ENCODE results near the gene PTCD2. TPM values are rescaled to one million over a fixed set of nuclear protein-coding genes. Genes with fewer than 3 reads are reported as not detected.
"Not testable (repeated sequence)": the region's sequence is repeated elsewhere in the genome, so short reads cannot be mapped to it uniquely, and the experiment has no call there.

Gene PTCD2
- total RNA-seq, 1 experiment from 2014 or later, result 15.6 TPM

- DNase-seq (ENCODE audit: low read depth), result no peak
These were observed 24.6 kb upstream of the PTCD2 start for GRCh38 chr5:72295539-72295938.

GRCh38 chr5:72296256-72296655, 23.9 kb upstream of the PTCD2 start:
- DNase-seq (ENCODE audit: low read depth), result no peak

- DNase-seq (ENCODE audit: low read depth), result not testable (repeated sequence)
These were observed 22.0 kb upstream of the PTCD2 start for GRCh38 chr5:72298136-72298535.

GRCh38 chr5:72298711-72299110, 21.5 kb upstream of the PTCD2 start:
- DNase-seq (ENCODE audit: low read depth), result no peak

GRCh38 chr5:72300590-72301339, 19.4 kb upstream of the PTCD2 start:
- no peak for DNase-seq (ENCODE audit: low read depth)

- no peak for DNase-seq (ENCODE audit: low read depth)
These were observed 18.6 kb upstream of the PTCD2 start for GRCh38 chr5:72301557-72301956.

GRCh38 chr5:72302171-72302570, 18.0 kb upstream of the PTCD2 start:
- DNase-seq (ENCODE audit: low read depth), result no peak

GRCh38 chr5:72305194-72306142, 14.7 kb upstream of the PTCD2 start:
- DNase-seq (ENCODE audit: low read depth), result no peak

- DNase-seq (ENCODE audit: low read depth), result no peak
These were observed 12.6 kb upstream of the PTCD2 start for GRCh38 chr5:72307573-72307967.

- DNase-seq (ENCODE audit: low read depth), result peak; percentile 98
These were observed 12.0 kb upstream of the PTCD2 start for GRCh38 chr5:72307968-72308852.

GRCh38 chr5:72308853-72309191, 11.4 kb upstream of the PTCD2 start:
- DNase-seq (ENCODE audit: low read depth), result no peak

- DNase-seq (ENCODE audit: low read depth), result no peak
These were observed 7.0 kb upstream of the PTCD2 start for GRCh38 chr5:72313141-72313540.

GRCh38 chr5:72314571-72315172, 5.5 kb upstream of the PTCD2 start:
- DNase-seq (ENCODE audit: low read depth), result peak; percentile 31

- not testable (repeated sequence) for DNase-seq (ENCODE audit: low read depth)
These were observed 668 bp upstream of the PTCD2 start for GRCh38 chr5:72319435-72319975.

GRCh38 chr5:72324189-72324825, 4.1 kb downstream of the PTCD2 start:
- peak; percentile 76 for DNase-seq (ENCODE audit: low read depth)

- peak; percentile 90 for DNase-seq (ENCODE audit: low read depth)
These were observed 5.6 kb downstream of the PTCD2 start for GRCh38 chr5:72325566-72326305.

- no peak for DNase-seq (ENCODE audit: low read depth)
These were observed 6.1 kb downstream of the PTCD2 start for GRCh38 chr5:72326306-72326649.

GRCh38 chr5:72328172-72328571, 8.0 kb downstream of the PTCD2 start:
- DNase-seq (ENCODE audit: low read depth), result peak; percentile 79

- DNase-seq (ENCODE audit: low read depth), result no peak
These were observed 10.5 kb downstream of the PTCD2 start for GRCh38 chr5:72330712-72331111.

- no peak for DNase-seq (ENCODE audit: low read depth)
These were observed 17.0 kb downstream of the PTCD2 start for GRCh38 chr5:72337159-72337558.
